Measurements from ENCODE around the gene MPLKIP. TPM values are rescaled to one million over a fixed set of nuclear protein-coding genes. Genes with fewer than 3 reads are reported as not detected.
"Not testable (repeated sequence)": the region's sequence is repeated elsewhere in the genome, so short reads cannot be mapped to it uniquely, and the experiment has no call there.

MPLKIP gene
- 10 to 100 TPM; 22.0 to 92.4 (median 42.9) TPM for total RNA-seq

DNA sequence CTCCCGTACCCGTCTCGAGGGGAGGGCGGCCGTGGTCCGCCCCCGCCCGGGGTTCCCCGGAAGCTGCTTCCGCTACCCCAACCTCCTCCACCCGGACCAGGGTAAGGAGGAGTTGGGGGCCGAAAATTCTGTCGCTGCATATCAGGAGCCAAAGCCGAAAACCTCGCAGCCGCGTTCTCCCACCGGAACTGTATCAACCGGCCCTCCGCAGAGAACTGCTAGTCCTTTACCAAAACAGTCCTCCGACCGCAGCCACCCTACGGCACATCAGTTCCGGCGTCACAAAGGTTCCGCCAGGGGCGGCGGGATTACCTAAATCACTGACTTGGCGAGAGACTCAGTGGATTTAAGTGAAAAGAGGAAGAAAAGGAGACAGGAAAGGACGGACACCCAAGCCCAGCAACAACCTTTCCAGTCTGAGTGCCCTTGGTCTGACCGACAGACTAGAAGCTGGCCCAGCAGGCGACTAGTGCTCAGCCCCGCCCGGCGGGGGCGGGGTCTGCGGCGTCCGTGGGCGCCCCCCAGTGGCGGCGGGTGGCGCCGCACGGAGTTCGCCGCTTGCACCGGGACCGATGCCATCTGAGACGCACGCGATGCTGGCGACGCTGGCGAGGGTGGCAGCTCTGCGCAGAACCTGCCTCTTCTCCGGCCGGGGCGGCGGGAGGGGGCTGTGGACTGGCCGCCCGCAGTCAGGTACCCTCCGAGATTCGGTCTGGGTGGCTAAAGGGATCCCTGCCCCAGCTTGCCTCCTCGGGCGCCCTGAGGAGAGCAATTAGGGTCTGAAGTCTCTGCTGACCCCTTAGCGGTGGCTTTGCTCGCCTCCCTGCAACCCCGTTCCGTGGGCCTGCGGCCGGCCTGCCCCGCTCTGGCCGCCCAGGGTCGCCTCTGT is at the start of gene MPLKIP, which contains the start of gene SUGCT:
MPLKIP (minus strand) TSS at position 195 of the 889 bp plus-strand sequence; CDS start at position 140, 55 bp downstream.
SUGCT (plus strand) TSS at position 578 of the 889 bp plus-strand sequence.
- TF ChIP-seq POLR2A (IDR thresholded peaks at IDR 0.05), result peak in 1 of 2 donors; percentile 70
- TF ChIP-seq, protein P1, sequence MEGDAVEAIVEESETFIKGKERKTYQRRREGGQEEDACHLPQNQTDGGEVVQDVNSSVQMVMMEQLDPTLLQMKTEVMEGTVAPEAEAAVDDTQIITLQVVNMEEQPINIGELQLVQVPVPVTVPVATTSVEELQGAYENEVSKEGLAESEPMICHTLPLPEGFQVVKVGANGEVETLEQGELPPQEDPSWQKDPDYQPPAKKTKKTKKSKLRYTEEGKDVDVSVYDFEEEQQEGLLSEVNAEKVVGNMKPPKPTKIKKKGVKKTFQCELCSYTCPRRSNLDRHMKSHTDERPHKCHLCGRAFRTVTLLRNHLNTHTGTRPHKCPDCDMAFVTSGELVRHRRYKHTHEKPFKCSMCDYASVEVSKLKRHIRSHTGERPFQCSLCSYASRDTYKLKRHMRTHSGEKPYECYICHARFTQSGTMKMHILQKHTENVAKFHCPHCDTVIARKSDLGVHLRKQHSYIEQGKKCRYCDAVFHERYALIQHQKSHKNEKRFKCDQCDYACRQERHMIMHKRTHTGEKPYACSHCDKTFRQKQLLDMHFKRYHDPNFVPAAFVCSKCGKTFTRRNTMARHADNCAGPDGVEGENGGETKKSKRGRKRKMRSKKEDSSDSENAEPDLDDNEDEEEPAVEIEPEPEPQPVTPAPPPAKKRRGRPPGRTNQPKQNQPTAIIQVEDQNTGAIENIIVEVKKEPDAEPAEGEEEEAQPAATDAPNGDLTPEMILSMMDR (IDR thresholded peaks at IDR 0.05), result peak; percentile 93 to 100 (median 97)
- Histone ChIP-seq H3K9me3 (no peaks in the 10 kb centered on the region), H3K27me3 (no peaks in the 10 kb centered on the region), H3K36me3 (no peaks in the 10 kb centered on the region), H3K4me1 (peaks cover 18 to 21% of the 10 kb centered on the region in 2 donors), H3K27ac (peak within 1 kb of the TSS; percentile 73 to 90 (median 86)), H3K4me3 (replicated peaks in 1 of 3) (peak within 1 kb of the TSS; percentile 64 to 94 (median 93))
- intact Hi-C loops (cut with DNase I), result loop anchor here (10.0 kb wide), 1 partner anchor 190 kb away; no protein-coding TSS in a partner anchor
- 1 to 2% methylated on average over 11 to 32 of the region's 75 CpGs for WGBS, 2 donors
- DNase-seq, result peak; percentile 84 to 85

DNA sequence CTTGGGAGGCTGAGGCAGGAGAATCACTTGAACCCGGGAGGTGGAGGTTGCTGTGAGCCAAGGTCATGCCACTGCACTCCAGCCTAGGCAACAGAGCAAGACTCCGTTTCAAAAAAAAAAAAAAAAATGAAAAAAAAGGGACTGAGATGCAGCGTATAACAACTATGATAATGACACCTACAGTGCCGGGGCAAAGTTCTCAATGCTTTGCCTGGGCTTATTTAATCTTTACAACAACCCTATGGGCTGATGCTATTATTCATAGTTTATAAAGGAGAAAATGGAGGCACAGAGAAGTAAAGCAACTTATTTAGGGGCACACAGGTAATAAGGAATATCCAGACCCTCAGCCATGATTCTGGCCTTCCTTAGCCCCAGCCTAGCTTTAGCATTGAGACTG is 48.0 kb upstream of the MPLKIP start:
- WGBS, 2 donors, result 92 to 96% methylated on average over 4 of the region's 4 CpGs
- no peak overlapping the region for H3K4me3 ChIP-seq (replicated peaks in 1 of 3)
- TF ChIP-seq, protein P1 (IDR thresholded peaks at IDR 0.05), result no peak
- TF ChIP-seq POLR2A (IDR thresholded peaks at IDR 0.05), result no peak
- no peaks in the 10 kb centered on the region for H3K4me1 ChIP-seq
- H3K27ac ChIP-seq, result no peak overlapping the region
- no peaks in the 10 kb centered on the region for H3K27me3 ChIP-seq
- H3K9me3 ChIP-seq, result no peaks in the 10 kb centered on the region
- no peaks in the 10 kb centered on the region for H3K36me3 ChIP-seq
- intact Hi-C loops (cut with DNase I), result no loop called here
- no peak for DNase-seq

DNA sequence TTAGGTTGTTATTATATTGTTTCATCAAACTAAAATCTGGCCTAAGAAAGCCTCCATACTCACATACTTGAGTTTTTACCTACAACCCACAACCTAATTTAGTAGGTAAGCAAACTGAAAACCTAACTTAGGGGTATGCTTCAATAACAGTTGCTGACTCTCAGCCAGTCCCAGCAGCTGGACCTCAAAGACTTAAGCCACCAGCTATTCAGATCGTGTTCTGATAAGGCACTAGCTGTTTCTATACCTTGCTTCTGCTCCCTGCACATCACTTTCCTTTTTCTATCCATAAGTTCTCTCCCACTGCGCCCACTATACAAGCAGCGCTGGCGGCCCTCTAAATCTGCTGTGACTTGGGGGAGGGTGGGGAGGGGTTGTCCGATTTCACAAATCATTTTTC is 42.6 kb upstream of the MPLKIP start:
- Histone ChIP-seq H3K27me3 (no peaks in the 10 kb centered on the region), H3K4me1 (no peaks in the 10 kb centered on the region), H3K9me3 (no peaks in the 10 kb centered on the region), H3K27ac (no peak overlapping the region), H3K36me3 (no peaks in the 10 kb centered on the region), H3K4me3 (replicated peaks in 1 of 3) (no peak overlapping the region)
- no peak for DNase-seq
- 90 to 94% methylated on average over 5 of the region's 5 CpGs for WGBS, 2 donors
- TF ChIP-seq, protein P1 (IDR thresholded peaks at IDR 0.05), result no peak
- TF ChIP-seq POLR2A (IDR thresholded peaks at IDR 0.05), result no peak
- intact Hi-C loops (cut with DNase I), result no loop called here

DNA sequence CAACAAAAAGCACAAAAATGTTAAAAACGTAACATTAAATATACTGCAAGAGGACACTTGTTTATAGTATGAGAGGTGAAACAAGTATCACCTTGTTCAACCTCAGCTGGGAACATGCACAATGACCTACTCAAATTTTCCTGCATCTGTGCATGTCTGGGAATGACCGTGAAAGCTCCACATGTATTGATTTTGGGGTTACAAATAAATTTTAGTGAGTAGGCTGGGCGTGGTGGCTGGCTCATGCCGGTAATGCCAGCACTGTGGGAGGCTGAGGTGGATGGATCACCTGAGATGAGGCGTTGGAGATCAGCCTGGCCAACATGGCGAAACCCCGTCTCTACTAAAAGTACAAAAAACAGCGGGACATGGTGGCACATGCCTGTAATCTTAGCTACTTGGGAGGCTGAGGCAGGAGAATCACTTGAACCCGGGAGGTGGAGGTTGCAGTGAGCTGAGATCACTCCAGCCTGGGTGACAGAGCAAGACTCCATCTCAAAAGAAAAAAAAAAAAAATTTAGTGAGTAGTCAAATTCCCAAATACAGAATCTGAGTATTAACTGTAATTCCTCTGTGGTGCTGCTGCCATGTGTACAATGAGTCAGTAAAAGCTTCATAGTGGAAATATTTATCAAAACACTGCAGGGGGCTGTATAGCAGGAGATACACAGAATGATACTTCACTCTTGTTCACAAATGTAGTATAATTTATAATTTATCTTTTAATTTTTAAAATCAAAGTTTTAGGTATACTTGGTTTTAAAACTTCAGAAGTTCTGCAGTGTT is 41.5 kb upstream of the MPLKIP start:
- 96 to 97% methylated on average over 9 of the region's 9 CpGs for WGBS, 2 donors
- no peaks in the 10 kb centered on the region for H3K9me3 ChIP-seq
- no peaks in the 10 kb centered on the region for H3K36me3 ChIP-seq
- no peak for TF ChIP-seq POLR2A (IDR thresholded peaks at IDR 0.05)
- TF ChIP-seq, protein P1 (IDR thresholded peaks at IDR 0.05), result no peak
- H3K4me3 ChIP-seq (replicated peaks in 1 of 3), result no peak overlapping the region
- H3K27ac ChIP-seq, result no peak overlapping the region
- intact Hi-C loops (cut with DNase I), result no loop called here
- no peaks in the 10 kb centered on the region for H3K4me1 ChIP-seq
- no peaks in the 10 kb centered on the region for H3K27me3 ChIP-seq
- no peak for DNase-seq

DNA sequence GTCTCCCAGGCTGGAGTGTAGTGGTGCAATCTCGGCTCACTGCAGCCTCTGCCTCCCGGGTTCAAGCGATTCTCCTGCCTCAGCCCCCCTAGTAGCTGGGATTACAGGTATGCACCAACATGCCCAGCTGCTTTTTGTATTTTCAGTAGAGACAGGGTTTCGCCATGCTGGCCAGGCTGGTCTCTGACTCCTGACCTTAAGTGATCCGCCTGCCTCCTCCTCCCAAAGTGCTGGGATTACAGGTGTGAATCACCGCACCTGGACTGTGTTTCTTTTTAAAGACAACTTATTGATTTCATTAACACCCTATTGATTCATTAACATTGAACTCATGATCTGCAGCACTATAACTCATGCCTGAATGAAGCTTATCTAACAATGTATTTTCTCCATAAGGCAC is 40.8 kb upstream of the MPLKIP start:
- H3K27me3 ChIP-seq; H3K4me3 ChIP-seq (replicated peaks in 1 of 3); H3K9me3 ChIP-seq; intact Hi-C loops (cut with DNase I); H3K36me3 ChIP-seq; H3K4me1 ChIP-seq; DNase-seq; H3K27ac ChIP-seq: not testable (repeated sequence)
- WGBS, 2 donors, result 92 to 94% methylated on average over 6 of the region's 6 CpGs

DNA sequence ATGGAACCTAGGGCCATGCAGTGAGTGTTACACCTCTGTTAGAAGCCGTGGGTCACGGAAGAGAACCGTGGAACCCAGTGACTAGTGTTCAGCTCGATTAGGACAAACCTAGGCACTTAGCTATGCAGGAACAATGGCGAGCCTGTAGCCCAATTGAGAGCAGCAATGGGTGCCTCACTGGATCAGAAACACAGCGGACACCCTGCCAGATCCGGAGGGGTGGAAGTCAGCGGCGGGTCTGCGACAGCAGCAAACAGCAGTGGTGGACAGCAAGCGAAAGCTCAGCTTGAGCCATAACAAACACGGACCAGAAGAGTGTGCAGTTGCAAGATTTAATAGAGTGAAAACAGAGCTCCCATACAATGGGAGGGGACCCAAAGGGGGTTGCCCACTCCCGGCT is 38.7 kb upstream of the MPLKIP start:
- H3K4me1 ChIP-seq; intact Hi-C loops (cut with DNase I); H3K9me3 ChIP-seq; H3K27ac ChIP-seq; H3K36me3 ChIP-seq; H3K4me3 ChIP-seq (replicated peaks in 1 of 3); H3K27me3 ChIP-seq; DNase-seq: not testable (repeated sequence)
- WGBS, 2 donors, result 94% methylated on average over 13 of the region's 13 CpGs

DNA sequence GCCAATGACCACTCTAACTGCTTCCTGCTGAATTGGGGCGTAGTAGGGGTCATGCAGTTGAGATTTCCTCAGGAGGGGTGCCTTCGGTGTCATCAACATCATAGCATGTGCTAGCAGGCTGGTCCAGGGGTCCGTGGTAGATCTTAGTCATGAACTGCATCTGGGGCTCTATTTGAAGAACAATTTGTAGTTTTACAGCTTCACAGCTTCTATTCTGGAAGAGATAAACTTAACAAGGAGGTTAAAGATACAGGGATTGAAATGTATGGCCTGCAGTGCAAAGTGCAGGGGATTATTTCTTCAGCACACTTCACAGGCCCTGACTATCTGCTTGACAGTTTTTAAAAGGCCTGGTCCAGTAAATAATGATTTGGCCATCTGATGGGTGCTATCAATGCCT is 33.8 kb upstream of the MPLKIP start:
- H3K36me3 ChIP-seq; DNase-seq; H3K27ac ChIP-seq; H3K4me1 ChIP-seq; H3K9me3 ChIP-seq; H3K27me3 ChIP-seq; intact Hi-C loops (cut with DNase I); H3K4me3 ChIP-seq (replicated peaks in 1 of 3): not testable (repeated sequence)
- 95 to 96% methylated on average over 3 of the region's 3 CpGs for WGBS, 2 donors

Data from thyroid gland (tissue), 4 donors.